ENCODE measurements around the gene SP2.
A peak's percentile ranks its signal among the peaks of the same experiment; 100 is the strongest.

SP2 gene

GRCh38 chr17:47889734-47890529 is 6.1 kb upstream of the SP2 start:
- peak; percentile 93 for DNase-seq (ENCODE audit: low read depth)

- DNase-seq (ENCODE audit: low read depth): no peak
Measured at GRCh38 chr17:47891545-47892088, 4.4 kb upstream of the SP2 start.

- no peak for DNase-seq (ENCODE audit: low read depth)
Measured at GRCh38 chr17:47894498-47895346, 1.3 kb upstream of the SP2 start.

- DNase-seq (ENCODE audit: low read depth): peak; percentile 6
Measured at GRCh38 chr17:47895347-47895855, 635 bp upstream of the SP2 start.

- peak; percentile 5 for DNase-seq (ENCODE audit: low read depth)
Measured at GRCh38 chr17:47896672-47897490, 845 bp downstream of the SP2 start.

- DNase-seq (ENCODE audit: low read depth): no peak
Measured at GRCh38 chr17:47897561-47897960, 1.5 kb downstream of the SP2 start.

GRCh38 chr17:47898241-47898640 is 2.2 kb downstream of the SP2 start:
- no peak for DNase-seq (ENCODE audit: low read depth)

- DNase-seq (ENCODE audit: low read depth): no peak
Measured at GRCh38 chr17:47899643-47900042, 3.6 kb downstream of the SP2 start.

- DNase-seq (ENCODE audit: low read depth): no peak
Measured at GRCh38 chr17:47901423-47901822, 5.4 kb downstream of the SP2 start.

GRCh38 chr17:47902039-47902744 is 6.2 kb downstream of the SP2 start:
- no peak for DNase-seq (ENCODE audit: low read depth)

GRCh38 chr17:47905221-47905733 is 9.2 kb downstream of the SP2 start:
- DNase-seq (ENCODE audit: low read depth): no peak

- DNase-seq (ENCODE audit: low read depth): no peak
Measured at GRCh38 chr17:47906443-47906842, 10.4 kb downstream of the SP2 start.

- no peak for DNase-seq (ENCODE audit: low read depth)
Measured at GRCh38 chr17:47907932-47908562, 12.0 kb downstream of the SP2 start.

GRCh38 chr17:47913050-47913449 is 17.0 kb downstream of the SP2 start:
- DNase-seq (ENCODE audit: low read depth): no peak

GRCh38 chr17:47914306-47914948 is 18.4 kb downstream of the SP2 start:
- no peak for DNase-seq (ENCODE audit: low read depth)

GRCh38 chr17:47915776-47916398 is 19.9 kb downstream of the SP2 start:
- no peak for DNase-seq (ENCODE audit: low read depth)

GRCh38 chr17:47916489-47917208 is 20.6 kb downstream of the SP2 start:
- no peak for DNase-seq (ENCODE audit: low read depth)

- DNase-seq (ENCODE audit: low read depth): no peak
Measured at GRCh38 chr17:47917581-47917980, 21.5 kb downstream of the SP2 start.

GRCh38 chr17:47918006-47918405 is 22.0 kb downstream of the SP2 start:
- no peak for DNase-seq (ENCODE audit: low read depth)
